Stimulated activated CD8-positive, alpha-beta memory T cell treated with anti-CD3 and anti-CD28 coated beads, Interleukin-15, amount 100 ng/mL, for 1 hour (primary cell): ENCODE measurements around the gene ALDH3B2.
"Not testable (repeated sequence)": the region's sequence is repeated elsewhere in the genome, so short reads cannot be mapped to it uniquely, and the experiment has no call there.

Source experiments
- DNase-seq: peaks from one replicate; pipeline ENCODE4 v3.0.0-alpha.2; 2020; ENCODE audit warnings: low read depth

The ALDH3B2 gene

GRCh38 chr11:67662142-67662834 lies 12.1 kb downstream of the ALDH3B2 start:
- DNase-seq: no peak

- not testable (repeated sequence) for DNase-seq
Measured at GRCh38 chr11:67660752-67661151, 13.7 kb downstream of the ALDH3B2 start.

DNA sequence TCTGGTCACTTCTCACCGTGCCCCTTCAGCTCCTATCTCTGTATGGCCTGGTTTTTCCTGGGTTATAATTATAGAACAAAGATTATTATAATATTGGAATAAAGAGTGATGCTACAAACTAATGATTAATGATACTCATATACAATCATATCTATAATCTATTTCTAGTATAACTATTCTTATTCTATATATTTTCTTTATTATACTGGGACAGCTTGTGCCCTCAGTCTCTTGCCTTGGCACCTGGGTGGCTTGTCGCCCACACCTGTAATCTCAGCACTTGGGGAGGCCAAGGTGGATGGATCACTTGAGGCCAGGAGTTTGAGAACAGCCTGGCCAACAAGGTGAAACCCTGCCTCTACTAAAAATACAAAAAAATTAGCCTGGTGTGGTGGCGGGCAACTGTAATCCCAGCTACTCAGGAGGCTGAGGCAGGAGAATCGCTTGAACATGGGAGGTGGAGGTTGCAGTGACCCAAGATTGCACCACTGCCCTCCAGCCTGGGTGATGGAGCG lies 14.7 kb downstream of the ALDH3B2 start:
- DNase-seq: not testable (repeated sequence)

GRCh38 chr11:67657300-67657699 lies 17.1 kb downstream of the ALDH3B2 start:
- no peak for DNase-seq

DNA sequence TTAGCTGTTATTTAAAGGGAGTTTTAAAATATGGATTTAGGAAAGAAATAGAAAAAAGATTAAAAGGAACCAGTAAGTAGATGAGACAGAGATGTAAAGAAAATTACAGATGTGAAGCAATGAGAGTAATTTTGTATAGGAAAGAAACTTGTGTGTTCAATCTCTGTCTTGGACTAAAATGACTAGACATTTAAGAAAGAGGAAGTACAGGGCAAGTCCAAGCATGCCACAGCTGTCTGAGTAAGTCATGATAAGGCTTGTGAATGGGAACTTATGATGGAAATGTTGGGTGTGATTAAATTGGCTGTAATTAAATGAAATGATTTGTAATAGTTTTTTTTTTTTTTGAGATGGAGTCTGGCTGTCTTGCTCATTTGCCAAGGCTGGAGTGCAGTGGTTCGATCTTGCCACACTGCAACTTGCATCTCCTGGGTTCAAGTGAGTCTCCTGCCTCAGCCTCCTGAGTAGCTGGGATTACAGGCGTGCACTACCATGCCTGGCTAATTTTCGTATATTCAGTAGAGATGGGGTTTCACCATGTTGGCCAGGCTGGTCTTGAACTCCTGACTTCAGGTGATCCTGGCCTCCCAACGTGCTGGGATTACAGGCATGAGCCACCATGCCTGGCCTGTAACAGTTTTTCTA lies 18.0 kb downstream of the ALDH3B2 start:
- no peak for DNase-seq

DNA sequence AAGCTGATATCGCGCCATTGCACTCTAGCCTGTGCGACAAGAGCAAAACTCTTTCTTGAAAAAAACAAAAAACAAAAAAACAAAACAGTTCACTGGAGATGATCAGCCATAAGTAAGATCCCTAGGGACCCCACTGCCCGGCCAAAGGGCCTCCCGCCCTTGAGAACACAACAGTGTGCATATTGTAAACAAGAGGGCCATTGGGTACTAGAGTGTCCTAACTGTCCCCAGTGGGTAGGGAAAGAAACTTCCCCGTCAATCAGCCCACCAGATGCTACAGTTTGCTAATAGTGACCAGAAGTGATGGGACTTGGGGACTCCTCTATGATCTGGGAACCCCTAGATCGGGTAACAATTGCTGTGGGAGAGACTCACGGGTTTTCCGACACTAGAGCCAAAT lies 20.2 kb downstream of the ALDH3B2 start:
- no peak for DNase-seq

DNA sequence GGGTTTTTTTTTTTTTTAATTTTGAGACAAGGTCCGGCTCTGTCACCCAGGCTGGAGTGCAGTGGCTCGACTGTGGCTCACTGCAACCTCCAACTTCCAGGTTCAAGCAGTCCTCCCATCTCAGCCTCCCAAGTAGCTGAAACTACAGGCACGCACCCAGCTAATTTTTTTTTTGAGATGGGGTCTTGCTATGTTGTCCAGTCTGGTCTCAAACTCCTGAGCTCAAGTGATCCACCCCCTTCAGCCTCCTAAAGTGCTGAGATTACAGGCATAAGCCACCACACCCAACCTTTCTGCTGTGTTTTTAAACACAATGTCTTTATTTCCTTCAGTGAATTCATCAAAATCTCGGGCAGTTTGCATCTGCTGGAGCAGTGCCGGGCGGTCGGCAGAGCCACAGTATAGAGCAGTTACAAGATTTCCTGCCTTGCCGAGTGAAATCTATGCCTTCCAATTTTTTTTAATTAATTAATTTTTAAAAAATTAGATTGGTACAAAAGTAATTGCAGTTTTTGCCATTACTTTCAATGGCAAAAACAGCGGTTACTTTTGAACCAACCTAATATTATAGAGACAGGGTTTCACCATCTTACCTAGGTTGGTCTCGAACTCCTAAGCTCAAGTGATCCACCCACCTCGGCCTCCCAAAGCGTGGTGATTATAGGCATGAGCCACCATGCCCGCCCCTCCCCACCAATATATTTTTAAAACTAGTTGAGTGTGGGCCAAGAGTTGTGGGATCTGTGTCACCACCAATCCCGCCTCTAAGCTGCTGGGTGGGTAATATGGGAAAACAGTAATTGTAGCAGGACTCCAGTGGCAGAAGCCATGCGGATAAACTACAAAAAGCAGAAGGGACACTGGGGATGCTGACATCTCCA lies 21.2 kb downstream of the ALDH3B2 start:
- no peak for DNase-seq

- DNase-seq: no peak
Measured at GRCh38 chr11:67651976-67652781, 22.2 kb downstream of the ALDH3B2 start.

DNA sequence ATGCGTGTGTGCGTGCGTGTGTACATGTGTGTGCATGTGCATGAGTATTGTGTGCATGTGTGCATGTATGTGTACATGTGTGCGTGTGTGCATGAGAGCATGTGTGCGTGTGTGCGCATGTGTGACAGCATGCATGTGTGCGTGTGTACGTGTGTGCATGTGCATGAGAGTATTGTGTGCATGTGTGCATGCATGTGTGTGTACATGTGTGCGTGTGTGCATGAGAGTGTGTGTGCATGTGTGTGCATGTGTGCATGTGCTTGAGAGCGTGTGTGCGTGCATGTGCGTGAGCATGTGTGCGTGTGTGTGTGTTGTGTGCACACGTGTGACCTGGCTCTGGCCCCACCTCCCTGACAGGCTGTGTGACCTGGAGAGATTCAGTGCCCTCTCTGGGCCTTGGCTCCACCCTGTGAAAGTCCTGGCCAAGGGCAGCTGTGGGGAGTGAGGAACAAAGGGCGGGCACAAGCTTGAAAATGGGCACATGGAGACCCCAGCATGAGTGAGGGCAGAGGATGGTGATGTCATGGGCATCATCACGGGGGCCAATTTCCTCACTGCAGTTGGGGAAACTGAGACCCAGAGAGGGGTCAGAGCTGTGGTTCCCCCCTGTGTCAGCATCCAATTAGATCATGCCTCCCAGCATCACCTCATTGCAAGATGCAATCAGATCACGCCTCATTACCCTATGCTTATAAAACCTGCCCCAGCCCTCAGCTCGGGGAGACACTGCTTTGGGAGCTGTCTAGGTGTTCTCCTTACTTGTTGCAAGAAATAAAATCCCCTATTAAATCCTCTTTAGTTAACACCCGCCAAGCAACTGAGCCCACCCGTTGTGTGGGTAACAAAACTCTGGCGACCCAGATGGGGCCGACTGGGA lies 24.6 kb downstream of the ALDH3B2 start:
- DNase-seq: no peak

GRCh38 chr11:67648796-67649613 lies 25.4 kb downstream of the ALDH3B2 start:
- no peak for DNase-seq

DNA sequence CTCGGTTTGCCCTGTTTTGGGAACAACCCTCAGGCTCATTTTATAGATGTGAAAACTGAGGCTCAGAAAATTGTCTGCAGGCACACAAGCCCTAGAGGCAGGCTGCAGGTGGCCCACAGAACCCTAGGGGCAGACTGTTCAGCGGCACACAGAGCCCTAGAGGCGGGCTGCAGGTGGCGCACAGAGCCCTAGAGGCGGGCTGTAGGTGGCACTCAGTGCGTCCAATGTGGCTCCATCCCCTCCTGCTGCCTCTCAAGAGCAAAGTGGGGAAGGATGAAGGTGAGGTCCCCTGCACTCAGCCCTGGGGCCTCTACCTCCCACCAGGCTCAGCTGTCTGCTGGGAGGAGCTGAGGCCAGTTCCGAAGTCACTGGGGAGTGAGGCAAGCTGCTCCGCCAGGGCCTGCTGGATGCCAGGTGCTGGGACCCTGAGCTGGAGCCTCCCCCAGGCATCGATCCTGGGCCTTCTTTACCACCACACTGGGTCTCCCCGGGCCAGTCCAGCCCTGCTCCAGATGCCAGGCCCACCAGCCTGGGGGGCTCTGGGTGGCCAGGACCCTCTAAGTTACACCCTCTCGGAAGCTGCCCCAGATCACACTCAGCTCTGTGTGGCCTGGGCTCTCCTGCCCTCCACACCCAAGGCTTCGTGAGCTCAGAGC lies 26.2 kb downstream of the ALDH3B2 start:
- no peak for DNase-seq

DNA sequence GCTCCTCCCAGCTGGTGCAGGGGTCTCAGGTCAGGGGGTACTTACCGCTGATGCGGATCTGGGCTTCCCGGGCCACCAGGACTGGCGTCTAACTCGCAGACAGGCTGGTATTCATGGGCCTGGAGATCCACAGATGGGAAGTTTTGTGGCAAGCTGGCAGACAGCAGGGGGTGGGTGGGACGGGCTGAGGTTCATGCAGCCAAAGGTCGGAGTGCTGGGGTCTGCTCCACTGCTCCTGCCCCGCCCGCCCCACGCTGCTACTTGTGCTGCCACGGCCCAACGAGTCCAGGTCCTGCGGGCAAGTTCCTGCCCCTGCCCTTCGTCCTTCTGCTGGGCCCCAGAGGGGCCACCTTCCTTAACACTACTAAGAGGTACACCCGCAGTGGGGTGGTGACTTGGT lies 27.0 kb downstream of the ALDH3B2 start:
- no peak for DNase-seq

DNA sequence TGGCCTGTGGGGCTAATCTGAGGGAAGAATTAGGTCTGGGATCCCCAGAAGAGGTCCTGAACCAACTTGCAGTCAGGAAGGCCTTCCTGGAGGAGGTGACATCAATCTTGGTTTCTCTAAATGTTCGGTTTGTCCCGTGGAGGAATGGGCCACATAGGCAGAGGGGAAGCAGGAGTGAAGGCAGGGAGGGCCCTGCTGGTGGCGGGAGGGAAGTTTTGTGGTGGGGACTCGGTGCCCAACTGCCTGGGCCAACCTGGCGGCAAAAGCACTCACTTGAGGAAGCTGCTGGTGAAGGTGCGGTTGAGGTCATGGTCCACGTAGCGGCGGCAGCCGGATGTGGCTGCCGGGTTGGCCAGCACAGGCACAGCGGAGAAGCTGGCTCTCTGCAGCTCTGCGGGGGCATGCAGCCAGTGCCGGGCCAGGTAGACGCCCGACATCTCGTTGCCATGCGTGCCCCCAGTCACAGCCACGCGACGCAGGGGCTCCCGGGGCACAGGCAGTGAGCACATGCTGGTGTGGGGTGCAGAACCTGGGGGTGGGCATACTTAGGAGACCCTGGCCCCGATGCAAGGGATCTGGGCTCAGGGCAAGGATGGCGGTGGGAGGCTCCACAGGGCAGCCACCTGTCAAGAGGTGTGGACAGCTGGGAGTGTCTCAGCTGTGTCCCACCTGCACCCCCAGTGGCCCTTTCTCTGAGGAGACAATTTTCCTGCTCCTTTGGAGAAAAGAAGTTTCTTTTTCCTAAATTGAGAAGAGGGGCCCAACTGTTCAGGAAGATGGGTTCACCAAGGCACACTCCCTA lies 27.7 kb downstream of the ALDH3B2 start:
- no peak for DNase-seq

GRCh38 chr11:67645521-67646461 lies 28.6 kb downstream of the ALDH3B2 start:
- DNase-seq: no peak

GRCh38 chr11:67644472-67645418 lies 29.7 kb downstream of the ALDH3B2 start:
- DNase-seq: no peak

DNA sequence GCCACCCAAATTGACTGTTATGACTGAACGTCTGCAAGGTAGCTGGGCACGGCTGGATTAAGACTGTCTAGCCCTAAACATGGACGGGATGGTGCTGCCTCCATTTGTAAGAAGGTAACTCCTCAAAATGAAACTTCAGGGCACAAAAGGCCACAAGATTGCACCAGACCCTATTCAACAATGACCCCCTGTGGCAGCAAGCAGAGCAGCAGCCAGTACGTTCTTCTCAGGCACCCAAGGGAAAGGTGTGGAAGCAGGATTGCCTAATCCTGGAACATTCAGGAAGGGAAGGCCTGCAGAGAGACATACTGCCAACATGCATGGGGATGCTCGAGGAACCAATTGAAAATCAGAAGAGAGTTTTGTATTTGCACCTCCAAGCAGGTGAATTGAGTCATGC lies 30.4 kb downstream of the ALDH3B2 start:
- no peak for DNase-seq
